Suprapubic skin (tissue), 4 donors: ENCODE results near the gene VPS41. TPM values are rescaled to one million over a fixed set of nuclear protein-coding genes. Genes with fewer than 3 reads are reported as not detected.

ENCODE experiments used
- DNase-seq, 2 donors: peaks; one replicate each; pipeline ENCODE4 v3.0.0-alpha.2; 2019; ENCODE audit warnings: low spot score in 2 of 2
- H3K27ac ChIP-seq: fragments of 200-600 bp; sonication (generic); one replicate; pipeline ENCODE4 v1.5.1; 2019
- H3K27me3 ChIP-seq: fragments of 200-600 bp; sonication (generic); one replicate; pipeline ENCODE4 v1.5.1; 2019
- H3K36me3 ChIP-seq: fragments of 200-600 bp; sonication (generic); one replicate; pipeline ENCODE4 v1.5.1; 2019
- H3K4me1 ChIP-seq: fragments of 200-600 bp; sonication (generic); one replicate; pipeline ENCODE4 v1.5.1; 2019
- H3K4me3 ChIP-seq: fragments of 200-600 bp; sonication (generic); one replicate; pipeline ENCODE4 v1.5.1; 2019; ENCODE audit warnings: mild to moderate bottlenecking
- H3K9me3 ChIP-seq: fragments of 200-600 bp; sonication (generic); one replicate; pipeline ENCODE4 v1.5.1; 2019
- EP300 ChIP-seq: sonication (generic); formaldehyde crosslinking; IDR thresholded peaks from one replicate; pipeline ENCODE4 v1.6.1; 2017; ENCODE audit warnings: antibody characterized with exemption
- POLR2A ChIP-seq, 2 donors: fragments of 450-650 bp; IDR thresholded peaks; one replicate each; pipeline ENCODE4 v1.6.1; 2017; ENCODE audit warnings: antibody characterized with exemption in 2 of 2, mild to moderate bottlenecking in 2 of 2, moderate library complexity in 2 of 2
- POLR2AphosphoS5 ChIP-seq, 3 donors: sonication (generic); formaldehyde crosslinking; IDR thresholded peaks; one replicate each; pipeline ENCODE4 v1.6.1; 2017; ENCODE audit warnings: antibody characterized with exemption in 3 of 3
- WGBS: methylation state at CpG from one replicate; pipeline ENCODE4 v1.1.5; 2018; 5-methylcytosine and 5-hydroxymethylcytosine counted together
- total RNA-seq, 4 donors: library from RNA; depleted of rRNA; stranded (reverse); fragments of >200 nt; gene quantifications; one replicate each; pipeline ENCODE4 v1.1.0, GENCODE V29; 2016
- TF ChIP-seq, protein P1 (sequence below), 2 donors: fragments of 200-600 bp in 1 of 2; fragments of 450-650 bp in 1 of 2; sonication (generic) in 1 of 2; IDR thresholded peaks; one replicate each; pipeline ENCODE4 v1.5.1; 2016 to 2019; ENCODE audit warnings: antibody characterized with exemption in 2 of 2, mild to moderate bottlenecking in 1 of 2, moderate library complexity in 1 of 2

VPS41 gene
- total RNA-seq, 4 donors from 2014 or later = 28.6 to 65.5 (median 38.1) TPM

- 96% methylated on average over 2 of the region's 2 CpGs for WGBS
These were observed 150.0 kb downstream of the VPS41 start for GRCh38 chr7:38759028-38759427.

DNA sequence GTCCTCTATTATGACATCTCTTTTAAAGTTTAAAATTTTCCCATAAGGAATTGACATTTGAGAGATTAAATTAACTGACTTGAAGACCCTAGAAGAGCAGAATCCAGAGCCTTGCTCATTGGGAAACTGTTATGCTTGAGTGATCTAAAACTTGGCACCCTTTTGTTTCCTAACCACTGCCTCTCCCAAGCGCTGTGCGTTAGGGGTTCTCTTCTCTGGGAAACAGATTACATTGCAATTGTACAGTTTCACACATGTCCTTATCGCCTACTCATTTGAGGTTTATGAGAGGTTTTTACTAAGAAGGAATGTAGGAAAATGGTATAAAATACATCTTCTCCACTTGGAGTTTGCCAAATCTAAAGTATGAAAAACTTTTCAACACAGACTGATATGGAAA is 151.1 kb downstream of the VPS41 start:
- 82% methylated on average over 3 of the region's 3 CpGs for WGBS
- peaks cover 52% of the 10 kb centered on the region for H3K36me3 ChIP-seq
- TF ChIP-seq, protein P1, sequence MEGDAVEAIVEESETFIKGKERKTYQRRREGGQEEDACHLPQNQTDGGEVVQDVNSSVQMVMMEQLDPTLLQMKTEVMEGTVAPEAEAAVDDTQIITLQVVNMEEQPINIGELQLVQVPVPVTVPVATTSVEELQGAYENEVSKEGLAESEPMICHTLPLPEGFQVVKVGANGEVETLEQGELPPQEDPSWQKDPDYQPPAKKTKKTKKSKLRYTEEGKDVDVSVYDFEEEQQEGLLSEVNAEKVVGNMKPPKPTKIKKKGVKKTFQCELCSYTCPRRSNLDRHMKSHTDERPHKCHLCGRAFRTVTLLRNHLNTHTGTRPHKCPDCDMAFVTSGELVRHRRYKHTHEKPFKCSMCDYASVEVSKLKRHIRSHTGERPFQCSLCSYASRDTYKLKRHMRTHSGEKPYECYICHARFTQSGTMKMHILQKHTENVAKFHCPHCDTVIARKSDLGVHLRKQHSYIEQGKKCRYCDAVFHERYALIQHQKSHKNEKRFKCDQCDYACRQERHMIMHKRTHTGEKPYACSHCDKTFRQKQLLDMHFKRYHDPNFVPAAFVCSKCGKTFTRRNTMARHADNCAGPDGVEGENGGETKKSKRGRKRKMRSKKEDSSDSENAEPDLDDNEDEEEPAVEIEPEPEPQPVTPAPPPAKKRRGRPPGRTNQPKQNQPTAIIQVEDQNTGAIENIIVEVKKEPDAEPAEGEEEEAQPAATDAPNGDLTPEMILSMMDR (IDR thresholded peaks at IDR 0.05) = no peak
- TF ChIP-seq POLR2A (IDR thresholded peaks at IDR 0.05) = no peak
- TF ChIP-seq POLR2AphosphoS5 (IDR thresholded peaks at IDR 0.05) = no peak
- no peak for TF ChIP-seq EP300

More at GRCh38 chr7:38759028-38759427, 150.0 kb downstream of the VPS41 start:
- H3K9me3 ChIP-seq = no peaks in the 10 kb centered on the region
- no peaks in the 10 kb centered on the region for H3K4me1 ChIP-seq
- no peak overlapping the region for H3K27ac ChIP-seq
- H3K4me3 ChIP-seq = no peak overlapping the region
- no peak for DNase-seq
- TF ChIP-seq, protein P1 (IDR thresholded peaks at IDR 0.05) = no peak
- no peak for TF ChIP-seq POLR2AphosphoS5 (IDR thresholded peaks at IDR 0.05)
- TF ChIP-seq EP300 = no peak
- TF ChIP-seq POLR2A (IDR thresholded peaks at IDR 0.05) = no peak
- H3K36me3 ChIP-seq = peaks cover 50% of the 10 kb centered on the region
- no peaks in the 10 kb centered on the region for H3K27me3 ChIP-seq

DNA sequence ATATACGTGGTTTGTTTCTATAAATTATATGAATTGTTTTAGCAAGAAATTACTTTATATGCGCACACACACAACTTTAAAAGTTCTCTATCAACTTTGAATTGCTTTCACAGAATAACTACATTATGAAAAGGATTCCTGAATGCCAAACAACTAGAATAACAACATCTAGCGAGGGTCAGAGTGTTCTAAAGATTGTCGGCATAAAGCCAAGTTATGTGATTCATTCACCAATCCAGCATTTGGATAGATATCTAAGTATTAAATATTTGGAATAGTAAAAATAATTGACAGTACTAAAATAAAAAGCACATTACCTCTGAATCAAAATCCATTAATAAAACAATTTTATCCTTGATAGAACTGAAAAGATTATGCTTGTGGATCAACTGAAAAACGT is 152.5 kb downstream of the VPS41 start:
- H3K4me3 ChIP-seq = no peak overlapping the region
- no peaks in the 10 kb centered on the region for H3K4me1 ChIP-seq
- H3K27me3 ChIP-seq = no peaks in the 10 kb centered on the region
- peaks cover 57% of the 10 kb centered on the region for H3K36me3 ChIP-seq
- WGBS = 76% methylated on average over 5 of the region's 5 CpGs
- no peak for TF ChIP-seq EP300
- TF ChIP-seq POLR2AphosphoS5 (IDR thresholded peaks at IDR 0.05) = no peak
- TF ChIP-seq POLR2A (IDR thresholded peaks at IDR 0.05) = no peak
- TF ChIP-seq, protein P1 (IDR thresholded peaks at IDR 0.05) = no peak
- no peaks in the 10 kb centered on the region for H3K9me3 ChIP-seq
- DNase-seq = no peak
- H3K27ac ChIP-seq = no peak overlapping the region

More for the DNA sequence above, 151.1 kb downstream of the VPS41 start:
- Histone ChIP-seq H3K9me3 (no peaks in the 10 kb centered on the region), H3K27me3 (no peaks in the 10 kb centered on the region), H3K4me3 (no peak overlapping the region), H3K4me1 (no peaks in the 10 kb centered on the region), H3K27ac (no peak overlapping the region)
- DNase-seq = no peak

GRCh38 chr7:38753347-38753746 is 155.6 kb downstream of the VPS41 start:
- no peak for TF ChIP-seq EP300
- TF ChIP-seq POLR2A (IDR thresholded peaks at IDR 0.05) = no peak
- TF ChIP-seq, protein P1 (IDR thresholded peaks at IDR 0.05) = no peak
- no peak for TF ChIP-seq POLR2AphosphoS5 (IDR thresholded peaks at IDR 0.05)
- no peaks in the 10 kb centered on the region for H3K4me1 ChIP-seq
- no peak overlapping the region for H3K27ac ChIP-seq
- no peak overlapping the region for H3K4me3 ChIP-seq
- peaks cover 66% of the 10 kb centered on the region for H3K36me3 ChIP-seq
- DNase-seq = no peak
- WGBS = 97% methylated on average over 4 of the region's 4 CpGs
- no peaks in the 10 kb centered on the region for H3K27me3 ChIP-seq
- no peaks in the 10 kb centered on the region for H3K9me3 ChIP-seq

DNA sequence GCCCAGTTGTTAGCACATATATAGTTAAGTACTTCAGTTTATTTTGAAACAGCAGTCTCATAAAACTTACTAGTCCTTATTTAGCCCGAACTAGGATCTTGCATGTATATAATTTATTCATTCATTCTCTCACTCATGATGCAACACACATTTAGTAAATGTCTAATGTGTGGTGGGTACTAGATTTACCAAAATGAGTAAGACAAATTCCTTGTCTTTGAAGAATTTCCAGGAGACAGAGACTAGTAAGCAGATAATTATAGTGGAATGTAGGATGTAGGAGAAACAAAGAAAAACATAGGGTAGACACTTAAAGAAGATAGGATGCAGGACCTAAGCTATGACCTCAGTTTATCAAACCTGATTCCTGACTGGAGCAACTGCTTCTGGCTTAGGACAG is 157.6 kb downstream of the VPS41 start:
- TF ChIP-seq EP300 = no peak
- TF ChIP-seq POLR2AphosphoS5 (IDR thresholded peaks at IDR 0.05) = no peak
- TF ChIP-seq POLR2A (IDR thresholded peaks at IDR 0.05) = no peak
- TF ChIP-seq, protein P1 (IDR thresholded peaks at IDR 0.05) = no peak
- Histone ChIP-seq H3K9me3 (no peaks in the 10 kb centered on the region), H3K4me3 (no peak overlapping the region), H3K4me1 (no peaks in the 10 kb centered on the region), H3K27ac (no peak overlapping the region), H3K27me3 (no peaks in the 10 kb centered on the region), H3K36me3 (peaks cover 64% of the 10 kb centered on the region)
- no peak for DNase-seq
- WGBS = 93% methylated on average over 1 of the region's 1 CpG
